Calu3 (cell line): Measurements from ENCODE around the gene GLIS1. TPM values are rescaled to one million over a fixed set of nuclear protein-coding genes. Genes with fewer than 3 reads are reported as not detected.

Source experiments
- BruUV-seq: library from RNA; stranded (reverse); fragments of 400-500 nt; replicated peaks from 2 replicates; lab custom pipeline; 2021; lab: Mats Ljungman, UMichigan
- CTCF ChIA-PET: fragments of 300-600 bp; sonication (Branson Sonifier 250); formaldehyde crosslinking; loops from one replicate; lab custom pipeline; 2022; ENCODE audit warnings: antibody characterized with exemption; lab: Charles Lee
- DNase-seq: peaks from one replicate; pipeline ENCODE4 v3.0.0; 2022
- H3K27ac Mint-ChIP-seq: one replicate; pipeline ENCODE4 v1.8.0; 2022; ENCODE audit warnings: mixed read lengths; ENCODE audit not compliant: unreplicated experiment
- H3K27me3 Mint-ChIP-seq: one replicate; pipeline ENCODE4 v1.8.0; 2022; ENCODE audit warnings: mixed read lengths; ENCODE audit not compliant: unreplicated experiment
- H3K36me3 Mint-ChIP-seq: one replicate; pipeline ENCODE4 v1.8.0; 2022; ENCODE audit warnings: mild to moderate bottlenecking, moderate library complexity, mixed read lengths; ENCODE audit not compliant: insufficient read depth, unreplicated experiment
- H3K4me1 Mint-ChIP-seq: one replicate; pipeline ENCODE4 v1.8.0; 2022; ENCODE audit warnings: mild to moderate bottlenecking, low read depth, mixed read lengths; ENCODE audit not compliant: unreplicated experiment
- H3K4me3 Mint-ChIP-seq: one replicate; pipeline ENCODE4 v1.8.0; 2022; ENCODE audit warnings: mild to moderate bottlenecking, low read depth, moderate library complexity, mixed read lengths; ENCODE audit not compliant: unreplicated experiment
- H3K9me3 Mint-ChIP-seq: one replicate; pipeline ENCODE4 v1.8.0; 2022; ENCODE audit warnings: low read depth, mixed read lengths; ENCODE audit not compliant: unreplicated experiment
- CTCF ChIP-seq: fragments of 200-600 bp; IDR thresholded peaks from one replicate; pipeline ENCODE4 v1.8.0; 2022; ENCODE audit warnings: antibody characterized with exemption; ENCODE audit not compliant: unreplicated experiment
- intact Hi-C: fragments of 100-400 bp; cut with micrococcal nuclease; formaldehyde crosslinking; loops from one replicate; pipeline ENCODE4 v1.10.0; 2022; ENCODE audit not compliant: unreplicated experiment
- total RNA-seq: library from RNA; stranded (reverse); gene quantifications from 2 replicates; pipeline ENCODE4 v1.2.3, GENCODE V29; 2022

GLIS1 gene
- total RNA-seq, 1 experiment from 2014 or later = not detected

GRCh38 chr1:53513846-53514245, 225.1 kb downstream of the GLIS1 start:
- no TSS peak for BruUV-seq
- TF ChIP-seq CTCF = no peak
- H3K36me3 Mint-ChIP-seq = no peaks in the 10 kb centered on the region
- CTCF ChIA-PET = no interaction called here
- no peak overlapping the region for H3K27ac Mint-ChIP-seq
- no peak overlapping the region for H3K4me3 Mint-ChIP-seq
- H3K9me3 Mint-ChIP-seq = no peaks in the 10 kb centered on the region
- H3K4me1 Mint-ChIP-seq = no peaks in the 10 kb centered on the region
- intact Hi-C loops = no loop called here
- H3K27me3 Mint-ChIP-seq = peaks cover 96% of the 10 kb centered on the region
- DNase-seq = no peak

- Mint-ChIP-seq H3K9me3 (no peaks in the 10 kb centered on the region), H3K4me1 (no peaks in the 10 kb centered on the region), H3K27me3 (peaks cover 89% of the 10 kb centered on the region), H3K4me3 (no peak overlapping the region), H3K36me3 (no peaks in the 10 kb centered on the region), H3K27ac (no peak overlapping the region)
- TF ChIP-seq CTCF = no peak
- CTCF ChIA-PET = interaction anchor here (0.6 kb wide), 1 partner anchor 41 kb away, joined by 7 read pairs; no protein-coding TSS in a partner anchor
- intact Hi-C loops = no loop called here
- DNase-seq = no peak
- no TSS peak for BruUV-seq
Observed at GRCh38 chr1:53512807-53513755, 225.9 kb downstream of the GLIS1 start.

- Mint-ChIP-seq H3K4me1 (no peaks in the 10 kb centered on the region), H3K9me3 (no peaks in the 10 kb centered on the region), H3K4me3 (no peak overlapping the region), H3K36me3 (no peaks in the 10 kb centered on the region), H3K27ac (no peak overlapping the region), H3K27me3 (peaks cover 86% of the 10 kb centered on the region)
- CTCF ChIA-PET = interaction anchor here (0.6 kb wide), 1 partner anchor 41 kb away, joined by 7 read pairs; no protein-coding TSS in a partner anchor
- intact Hi-C loops = no loop called here
- no TSS peak for BruUV-seq
- TF ChIP-seq CTCF = no peak
- DNase-seq = no peak
Observed at GRCh38 chr1:53511933-53512806, 226.8 kb downstream of the GLIS1 start.

GRCh38 chr1:53511323-53511932, 227.5 kb downstream of the GLIS1 start:
- no peak overlapping the region for H3K4me3 Mint-ChIP-seq
- H3K9me3 Mint-ChIP-seq = no peaks in the 10 kb centered on the region
- no TSS peak for BruUV-seq
- H3K4me1 Mint-ChIP-seq = no peaks in the 10 kb centered on the region
- H3K27me3 Mint-ChIP-seq = peaks cover 88% of the 10 kb centered on the region
- CTCF ChIA-PET = no interaction called here
- intact Hi-C loops = no loop called here
- no peak overlapping the region for H3K27ac Mint-ChIP-seq
- no peaks in the 10 kb centered on the region for H3K36me3 Mint-ChIP-seq
- TF ChIP-seq CTCF = no peak
- no peak for DNase-seq
